ENCODE data around the gene VSIR. TPM values are rescaled to one million over a fixed set of nuclear protein-coding genes. Genes with fewer than 3 reads are reported as not detected.

VSIR gene
- total and polyA plus RNA-seq, 3 experiments from 2014 or later: 59.6 to 349 (median 61.4) TPM

DNA sequence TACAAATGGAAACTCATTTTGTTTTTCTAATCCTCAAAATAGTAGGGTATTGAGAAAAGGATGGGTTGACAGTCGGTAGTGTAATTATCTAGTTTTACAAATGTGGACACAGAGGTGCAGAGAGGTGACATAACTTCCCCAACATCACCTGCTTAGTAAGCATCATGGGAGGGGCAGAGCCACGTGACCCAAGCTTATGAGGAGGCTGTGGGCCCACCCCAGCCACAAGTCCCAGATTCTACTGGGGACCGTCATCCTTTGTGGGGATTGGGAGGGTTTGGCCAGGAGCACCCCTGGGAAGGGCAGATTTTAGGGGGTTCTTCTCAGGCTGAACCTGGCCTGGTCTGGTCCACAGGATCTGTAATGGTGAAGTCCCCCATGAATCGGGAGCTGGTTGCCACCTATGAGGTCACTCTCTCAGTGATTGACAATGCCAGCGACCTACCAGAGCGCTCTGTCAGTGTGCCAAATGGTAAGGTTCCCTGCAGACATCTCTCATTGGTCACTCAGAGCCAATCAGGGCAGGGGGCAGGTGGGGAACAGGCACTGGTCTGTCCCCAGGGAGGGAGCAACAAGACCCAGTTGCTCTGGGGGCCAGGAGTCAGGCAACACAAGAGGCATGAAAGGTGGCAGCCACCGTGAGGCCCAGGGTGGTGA, 23.6 kb upstream of the VSIR start:
- Mint-ChIP-seq H3K27me3 (peaks cover 0 to 3% of the 10 kb centered on the region in 2 donors), H3K36me3 (peaks cover 0 to 8% (median 4%) of the 10 kb centered on the region in 3 donors), H3K9me3 (no peaks in the 10 kb centered on the region), H3K4me3 (peak overlapping the region in 1 of 7 donors; percentile 17), H3K4me1 (peaks cover 12 to 15% (median 13%) of the 10 kb centered on the region in 3 donors), H3K27ac (peak overlapping the region in 2 of 8 donors; percentile 40 to 44)
- peaks cover 8% of the 10 kb centered on the region for H3K4me1 ChIP-seq (ENCODE audit: insufficient read depth, low read length)
- H3K27ac ChIP-seq (ENCODE audit: low read depth, low read length): no peak overlapping the region
- ChIA-PET CTCF (interaction anchor here (1.4 to 2.1 kb wide), 2 partner anchors 15 to 24 kb away, joined by 5 read pairs; partner anchors contain the start of gene VSIR), POLR2A (no interaction called here)
- no peaks in the 10 kb centered on the region for H3K36me3 ChIP-seq (ENCODE audit: insufficient read depth, low read length)
- no peak for DNase-seq
- no peaks in the 10 kb centered on the region for H3K27me3 ChIP-seq (ENCODE audit: insufficient read depth, low read length, poor library complexity, severe bottlenecking)
- no peaks in the 10 kb centered on the region for H3K9me3 ChIP-seq (ENCODE audit: low read length)
- no peak overlapping the region for H3K4me3 ChIP-seq (ENCODE audit: low read length)

DNA sequence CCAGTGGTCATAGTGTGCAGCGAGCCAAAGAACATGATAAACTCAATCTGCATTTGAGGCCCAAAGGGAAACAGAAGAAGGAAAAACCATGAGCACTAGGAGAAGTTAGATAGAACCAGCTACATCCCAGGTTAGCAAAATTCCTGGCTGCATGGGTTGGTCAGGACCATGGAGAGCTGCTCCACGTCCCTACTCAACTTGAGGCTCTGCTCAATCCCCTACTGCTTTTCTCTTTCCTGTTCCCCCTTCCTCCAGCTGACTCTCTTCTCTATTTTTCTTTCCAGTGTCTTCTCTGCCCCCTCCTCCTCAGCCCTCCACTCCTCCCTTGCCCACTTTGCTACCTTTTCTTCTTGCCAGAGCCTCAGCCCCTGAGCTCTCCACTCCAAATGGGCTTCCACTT, 21.9 kb upstream of the VSIR start:
- Mint-ChIP-seq H3K27me3 (peaks cover 0 to 3% of the 10 kb centered on the region in 2 donors), H3K4me3 (no peak overlapping the region), H3K27ac (no peak overlapping the region), H3K36me3 (peaks cover 0 to 8% (median 0%) of the 10 kb centered on the region in 3 donors), H3K9me3 (no peaks in the 10 kb centered on the region), H3K4me1 (peaks cover 13 to 20% (median 13%) of the 10 kb centered on the region in 3 donors)
- no peak for DNase-seq
- H3K4me1 ChIP-seq (ENCODE audit: insufficient read depth, low read length): peaks cover 8% of the 10 kb centered on the region
- H3K4me3 ChIP-seq (ENCODE audit: low read length): no peak overlapping the region
- H3K36me3 ChIP-seq (ENCODE audit: insufficient read depth, low read length): no peaks in the 10 kb centered on the region
- no peaks in the 10 kb centered on the region for H3K27me3 ChIP-seq (ENCODE audit: insufficient read depth, low read length, poor library complexity, severe bottlenecking)
- H3K9me3 ChIP-seq (ENCODE audit: low read length): no peaks in the 10 kb centered on the region
- H3K27ac ChIP-seq (ENCODE audit: low read depth, low read length): no peak overlapping the region
- POLR2A ChIA-PET: no interaction called here
- CTCF ChIA-PET: no interaction called here

DNA sequence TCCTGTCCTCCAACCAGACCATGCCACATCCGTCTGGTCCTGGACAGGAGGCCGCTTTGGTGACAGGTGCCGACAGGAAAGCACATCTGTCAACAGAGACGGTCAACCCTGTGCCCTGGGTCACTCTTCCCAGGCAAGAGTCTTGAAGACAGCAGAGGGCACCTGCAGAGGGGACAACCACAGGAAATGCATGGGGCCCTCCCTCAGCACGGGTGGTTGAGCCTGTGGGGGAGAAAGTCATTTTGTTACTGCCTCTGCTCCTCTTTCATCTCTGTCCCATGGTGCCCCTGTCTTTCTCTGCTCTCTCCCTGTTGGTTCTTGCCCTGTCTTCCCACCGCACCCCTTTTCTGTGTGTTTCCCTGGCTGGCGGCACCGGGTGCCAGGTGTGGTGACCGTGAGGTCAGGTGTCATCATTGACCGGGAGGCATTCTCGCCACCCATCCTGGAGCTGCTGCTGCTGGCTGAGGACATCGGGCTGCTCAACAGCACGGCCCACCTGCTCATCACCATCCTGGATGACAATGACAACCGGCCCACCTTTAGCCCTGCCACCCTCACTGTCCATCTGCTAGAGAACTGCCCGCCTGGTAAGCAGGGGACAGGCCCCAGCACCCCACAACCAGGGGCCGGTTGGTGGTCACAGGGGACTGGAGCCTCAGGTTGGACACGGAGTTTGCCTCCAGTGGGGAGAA, 17.6 kb upstream of the VSIR start:
- H3K9me3 Mint-ChIP-seq: no peaks in the 10 kb centered on the region
- ChIA-PET POLR2A (no interaction called here), CTCF (no interaction called here)
- peak overlapping the region in 1 of 7 donors; percentile 32 for H3K4me3 Mint-ChIP-seq
- no peak overlapping the region for H3K27ac ChIP-seq (ENCODE audit: low read depth, low read length)
- peaks cover 0 to 4% (median 1%) of the 10 kb centered on the region in 3 donors for H3K4me1 Mint-ChIP-seq
- H3K36me3 Mint-ChIP-seq: peaks cover 0 to 8% (median 0%) of the 10 kb centered on the region in 3 donors
- no peaks in the 10 kb centered on the region for H3K36me3 ChIP-seq (ENCODE audit: insufficient read depth, low read length)
- no peak overlapping the region for H3K4me3 ChIP-seq (ENCODE audit: low read length)
- no peak for DNase-seq
- no peak overlapping the region for H3K27ac Mint-ChIP-seq
- no peaks in the 10 kb centered on the region for H3K27me3 ChIP-seq (ENCODE audit: insufficient read depth, low read length, poor library complexity, severe bottlenecking)
- H3K27me3 Mint-ChIP-seq: peaks cover 0 to 3% of the 10 kb centered on the region in 2 donors
- H3K9me3 ChIP-seq (ENCODE audit: low read length): no peaks in the 10 kb centered on the region
- no peaks in the 10 kb centered on the region for H3K4me1 ChIP-seq (ENCODE audit: insufficient read depth, low read length)

DNA sequence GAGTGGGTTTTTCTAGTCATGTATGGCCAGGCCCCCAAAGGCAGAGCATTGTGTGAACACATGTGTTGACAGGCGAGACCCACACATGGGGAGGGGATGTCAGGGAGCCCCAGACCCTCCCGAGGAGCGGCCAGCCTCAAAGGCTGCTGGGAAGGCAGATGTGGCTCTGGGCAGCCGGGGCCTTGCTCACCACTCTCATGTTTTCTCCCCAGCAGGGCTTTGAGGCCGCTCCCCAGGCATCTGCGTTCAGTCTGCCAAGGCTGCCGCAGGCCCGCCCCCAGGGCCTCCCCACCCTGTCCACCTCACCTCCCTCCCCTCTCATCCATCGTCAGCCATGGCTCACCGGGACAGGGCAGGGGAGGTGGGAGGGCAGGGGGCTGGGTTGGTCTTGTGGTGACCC, 16.6 kb upstream of the VSIR start:
- Histone ChIP-seq H3K4me3 (ENCODE audit: low read length) (no peak overlapping the region), H3K36me3 (ENCODE audit: insufficient read depth, low read length) (no peaks in the 10 kb centered on the region), H3K27ac (ENCODE audit: low read depth, low read length) (no peak overlapping the region), H3K9me3 (ENCODE audit: low read length) (no peaks in the 10 kb centered on the region), H3K4me1 (ENCODE audit: insufficient read depth, low read length) (no peaks in the 10 kb centered on the region), H3K27me3 (ENCODE audit: insufficient read depth, low read length, poor library complexity, severe bottlenecking) (no peaks in the 10 kb centered on the region)
- H3K4me3 Mint-ChIP-seq: no peak overlapping the region
- no peak overlapping the region for H3K27ac Mint-ChIP-seq
- POLR2A ChIA-PET: no interaction called here
- no peaks in the 10 kb centered on the region for H3K9me3 Mint-ChIP-seq
- H3K36me3 Mint-ChIP-seq: peaks cover 0 to 8% (median 0%) of the 10 kb centered on the region in 3 donors
- peaks cover 0 to 4% (median 1%) of the 10 kb centered on the region in 3 donors for H3K4me1 Mint-ChIP-seq
- no peak for DNase-seq
- H3K27me3 Mint-ChIP-seq: peaks cover 0 to 1% of the 10 kb centered on the region in 2 donors
- CTCF ChIA-PET: no interaction called here

DNA sequence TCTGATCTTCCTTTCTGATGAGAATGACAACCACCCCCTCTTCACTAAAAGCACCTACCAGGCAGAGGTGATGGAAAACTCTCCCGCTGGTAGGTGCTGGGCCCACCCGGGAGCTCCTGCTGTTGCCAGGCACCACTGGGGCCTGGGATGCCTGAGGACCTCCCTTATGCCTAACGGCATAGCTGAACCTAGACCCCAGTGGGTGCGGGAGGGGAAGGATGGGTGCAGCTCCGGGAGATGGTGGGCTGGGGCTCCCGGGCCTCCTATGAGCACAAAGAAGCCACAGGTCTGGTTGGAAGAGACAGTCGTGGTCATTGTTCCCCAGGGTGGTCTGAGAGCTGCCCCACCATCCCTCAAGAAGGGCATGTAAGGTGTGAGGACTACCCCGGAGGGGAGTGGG, 15.6 kb upstream of the VSIR start:
- ChIA-PET CTCF (no interaction called here), POLR2A (no interaction called here)
- H3K9me3 Mint-ChIP-seq: no peaks in the 10 kb centered on the region
- no peaks in the 10 kb centered on the region for H3K4me1 ChIP-seq (ENCODE audit: insufficient read depth, low read length)
- peaks cover 0 to 4% (median 1%) of the 10 kb centered on the region in 3 donors for H3K4me1 Mint-ChIP-seq
- no peaks in the 10 kb centered on the region for H3K9me3 ChIP-seq (ENCODE audit: low read length)
- no peaks in the 10 kb centered on the region for H3K27me3 ChIP-seq (ENCODE audit: insufficient read depth, low read length, poor library complexity, severe bottlenecking)
- no peak overlapping the region for H3K27ac ChIP-seq (ENCODE audit: low read depth, low read length)
- no peaks in the 10 kb centered on the region for H3K36me3 Mint-ChIP-seq
- no peak for DNase-seq
- H3K27ac Mint-ChIP-seq: no peak overlapping the region
- no peak overlapping the region for H3K4me3 Mint-ChIP-seq
- peaks cover 0 to 1% of the 10 kb centered on the region in 2 donors for H3K27me3 Mint-ChIP-seq
- H3K4me3 ChIP-seq (ENCODE audit: low read length): no peak overlapping the region
- no peaks in the 10 kb centered on the region for H3K36me3 ChIP-seq (ENCODE audit: insufficient read depth, low read length)

DNA sequence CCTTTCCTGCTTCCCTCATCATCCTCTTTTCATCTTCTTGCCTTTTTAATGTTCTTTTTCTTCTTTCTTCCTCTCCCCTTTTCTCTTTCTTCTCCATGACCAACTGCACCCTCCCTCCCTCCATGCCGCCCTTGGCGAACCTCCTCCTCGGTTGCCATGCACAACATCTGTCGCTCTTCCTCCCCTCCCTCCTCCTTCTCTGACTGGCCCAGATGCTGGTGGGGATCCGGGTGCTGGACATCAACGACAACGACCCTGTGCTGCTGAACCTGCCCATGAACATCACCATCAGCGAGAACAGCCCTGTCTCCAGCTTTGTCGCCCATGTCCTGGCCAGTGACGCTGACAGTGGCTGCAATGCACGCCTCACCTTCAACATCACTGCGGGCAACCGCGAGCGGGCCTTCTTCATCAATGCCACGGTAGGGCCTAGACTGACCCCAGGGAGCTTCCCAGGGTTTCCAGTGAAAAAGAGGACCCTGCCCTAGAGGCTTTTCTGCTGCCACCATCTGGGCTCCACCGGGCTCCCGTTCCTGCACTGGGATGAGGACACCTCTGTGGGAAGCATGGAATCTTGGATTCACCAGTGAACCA, 11.5 kb upstream of the VSIR start:
- peaks cover 0 to 5% (median 0%) of the 10 kb centered on the region in 3 donors for H3K36me3 Mint-ChIP-seq
- H3K4me3 Mint-ChIP-seq: no peak overlapping the region
- POLR2A ChIA-PET: no interaction called here
- Histone ChIP-seq H3K9me3 (ENCODE audit: low read length) (no peaks in the 10 kb centered on the region), H3K27me3 (ENCODE audit: insufficient read depth, low read length, poor library complexity, severe bottlenecking) (no peaks in the 10 kb centered on the region), H3K36me3 (ENCODE audit: insufficient read depth, low read length) (no peaks in the 10 kb centered on the region), H3K4me3 (ENCODE audit: low read length) (no peak overlapping the region), H3K4me1 (ENCODE audit: insufficient read depth, low read length) (no peaks in the 10 kb centered on the region), H3K27ac (ENCODE audit: low read depth, low read length) (no peak overlapping the region)
- peaks cover 0 to 2% (median 0%) of the 10 kb centered on the region in 3 donors for H3K4me1 Mint-ChIP-seq
- H3K27me3 Mint-ChIP-seq: no peaks in the 10 kb centered on the region
- CTCF ChIA-PET: interaction anchor here (0.6 to 1.8 kb wide), 2 partner anchors 11 to 484 kb away, joined by 3 to 12 read pairs; partner anchors contain the start of gene VSIR
- H3K9me3 Mint-ChIP-seq: no peaks in the 10 kb centered on the region
- no peak for DNase-seq
- peak overlapping the region in 1 of 8 donors; percentile 71 for H3K27ac Mint-ChIP-seq

DNA sequence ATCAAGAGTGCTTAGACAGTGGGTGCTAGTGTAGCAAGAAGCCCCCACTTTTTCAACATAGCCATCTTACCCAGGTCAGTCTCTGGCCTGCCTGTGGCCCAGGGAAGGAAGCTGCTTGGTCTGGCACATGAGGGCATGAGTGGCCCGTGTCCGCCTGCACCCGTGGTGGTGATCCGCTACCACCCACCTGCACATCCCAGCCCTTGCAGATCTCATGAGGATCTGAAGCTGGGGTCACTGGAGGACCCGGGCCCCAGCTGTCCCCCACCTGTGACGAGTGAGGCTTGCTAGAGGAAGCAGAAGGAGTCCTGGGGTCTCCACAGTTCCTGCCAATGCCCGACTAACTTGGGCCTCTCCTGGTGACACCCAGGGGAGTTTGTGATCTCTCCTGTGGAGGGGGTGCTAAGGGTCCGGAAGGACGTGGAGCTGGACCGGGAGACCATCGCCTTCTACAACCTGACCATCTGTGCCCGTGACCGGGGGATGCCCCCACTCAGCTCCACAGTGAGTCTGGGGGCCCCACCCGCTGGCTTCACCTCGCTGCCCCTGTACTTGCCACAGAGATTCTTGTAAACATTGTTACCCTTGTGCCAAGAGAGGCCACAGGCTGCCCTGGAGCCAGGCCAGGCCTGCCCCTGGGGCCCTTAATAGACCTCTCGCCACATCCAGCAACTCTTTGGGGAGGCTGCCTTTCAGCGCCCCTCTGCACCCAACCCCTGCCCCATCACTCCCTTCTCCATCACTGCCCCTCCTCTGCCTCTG, 10.8 kb upstream of the VSIR start:
- no peak overlapping the region for H3K4me3 Mint-ChIP-seq
- H3K27me3 Mint-ChIP-seq: no peaks in the 10 kb centered on the region
- peaks cover 0 to 2% (median 0%) of the 10 kb centered on the region in 3 donors for H3K4me1 Mint-ChIP-seq
- no peaks in the 10 kb centered on the region for H3K27me3 ChIP-seq (ENCODE audit: insufficient read depth, low read length, poor library complexity, severe bottlenecking)
- DNase-seq: peak in 1 of 5 donors; percentile 19
- H3K36me3 Mint-ChIP-seq: peaks cover 0 to 5% (median 0%) of the 10 kb centered on the region in 3 donors
- peak overlapping the region in 1 of 8 donors; percentile 71 for H3K27ac Mint-ChIP-seq
- no peaks in the 10 kb centered on the region for H3K4me1 ChIP-seq (ENCODE audit: insufficient read depth, low read length)
- H3K27ac ChIP-seq (ENCODE audit: low read depth, low read length): no peak overlapping the region
- ChIA-PET POLR2A (interaction anchor here (0.5 kb wide), 1 partner anchor 93 kb away, joined by 3 read pairs; no protein-coding TSS in a partner anchor), CTCF (interaction anchor here (2.8 kb wide), 1 partner anchor 11 kb away, joined by 9 read pairs; the partner anchor contains the start of gene VSIR)
- H3K9me3 ChIP-seq (ENCODE audit: low read length): no peaks in the 10 kb centered on the region
- H3K9me3 Mint-ChIP-seq: no peaks in the 10 kb centered on the region
- no peaks in the 10 kb centered on the region for H3K36me3 ChIP-seq (ENCODE audit: insufficient read depth, low read length)
- H3K4me3 ChIP-seq (ENCODE audit: low read length): no peak overlapping the region

Measured in CD8-positive, alpha-beta memory T cell (primary cell).